Measurements from ENCODE around the gene SKOR2. TPM values are rescaled to one million over a fixed set of nuclear protein-coding genes. Genes with fewer than 3 reads are reported as not detected.

SKOR2 gene
- total RNA-seq, 2 donors from 2014 or later = 1.1 TPM; not detected in 1

- Histone ChIP-seq H3K36me3 (no peaks in the 10 kb centered on the region), H3K9me3 (no peaks in the 10 kb centered on the region), H3K27me3 (replicated peaks; ENCODE audit: insufficient read depth) (no peaks in the 10 kb centered on the region), H3K4me3 (no peak overlapping the region), H3K4me1 (replicated peaks) (no peaks in the 10 kb centered on the region), H3K27ac (no peak overlapping the region)
- intact Hi-C loops (cut with DNase I) = no loop called here
- WGBS = 40% methylated on average over 5 of the region's 5 CpGs
- no peak for DNase-seq (ENCODE audit: low spot score)
- no peak for TF ChIP-seq POLR2AphosphoS5 (IDR thresholded peaks at IDR 0.05)
- TF ChIP-seq POLR2A (IDR thresholded peaks at IDR 0.05) = no peak
- no peak for TF ChIP-seq CTCF (IDR thresholded peaks at IDR 0.05)
Measured at GRCh38 chr18:47283476-47283875, 32.0 kb upstream of the SKOR2 start.

GRCh38 chr18:47280121-47280520, 28.7 kb upstream of the SKOR2 start:
- H3K36me3 ChIP-seq = no peaks in the 10 kb centered on the region
- H3K27me3 ChIP-seq (replicated peaks; ENCODE audit: insufficient read depth) = no peaks in the 10 kb centered on the region
- no peak for DNase-seq (ENCODE audit: low spot score)
- H3K4me1 ChIP-seq (replicated peaks) = no peaks in the 10 kb centered on the region
- H3K4me3 ChIP-seq = no peak overlapping the region
- WGBS = 49% methylated on average over 3 of the region's 3 CpGs
- TF ChIP-seq CTCF (IDR thresholded peaks at IDR 0.05) = no peak
- no peak for TF ChIP-seq POLR2A (IDR thresholded peaks at IDR 0.05)
- TF ChIP-seq POLR2AphosphoS5 (IDR thresholded peaks at IDR 0.05) = no peak
- no peak overlapping the region for H3K27ac ChIP-seq
- H3K9me3 ChIP-seq = no peaks in the 10 kb centered on the region
- intact Hi-C loops (cut with DNase I) = no loop called here

GRCh38 chr18:47274961-47275360, 23.5 kb upstream of the SKOR2 start:
- WGBS = 34% methylated on average over 9 of the region's 9 CpGs
- Histone ChIP-seq H3K36me3 (no peaks in the 10 kb centered on the region), H3K27me3 (replicated peaks; ENCODE audit: insufficient read depth) (no peaks in the 10 kb centered on the region), H3K4me1 (replicated peaks) (no peaks in the 10 kb centered on the region), H3K27ac (no peak overlapping the region), H3K4me3 (no peak overlapping the region), H3K9me3 (no peaks in the 10 kb centered on the region)
- TF ChIP-seq POLR2AphosphoS5 (IDR thresholded peaks at IDR 0.05) (no peak), POLR2A (IDR thresholded peaks at IDR 0.05) (no peak), CTCF (IDR thresholded peaks at IDR 0.05) (no peak)
- no peak for DNase-seq (ENCODE audit: low spot score)
- intact Hi-C loops (cut with DNase I) = no loop called here

GRCh38 chr18:47265197-47265596, 13.7 kb upstream of the SKOR2 start:
- no peak overlapping the region for H3K27ac ChIP-seq
- intact Hi-C loops (cut with DNase I) = no loop called here
- H3K9me3 ChIP-seq = no peaks in the 10 kb centered on the region
- TF ChIP-seq CTCF (IDR thresholded peaks at IDR 0.05) (no peak), POLR2AphosphoS5 (IDR thresholded peaks at IDR 0.05) (no peak), POLR2A (IDR thresholded peaks at IDR 0.05) (no peak)
- peaks cover 34% of the 10 kb centered on the region for H3K27me3 ChIP-seq (replicated peaks; ENCODE audit: insufficient read depth)
- no peak for DNase-seq (ENCODE audit: low spot score)
- H3K36me3 ChIP-seq = no peaks in the 10 kb centered on the region
- H3K4me1 ChIP-seq (replicated peaks) = no peaks in the 10 kb centered on the region
- WGBS = 44% methylated on average over 1 of the region's 1 CpG
- H3K4me3 ChIP-seq = no peak overlapping the region

GRCh38 chr18:47264308-47264700, 12.8 kb upstream of the SKOR2 start:
- intact Hi-C loops (cut with DNase I) = no loop called here
- peaks cover 38% of the 10 kb centered on the region for H3K27me3 ChIP-seq (replicated peaks; ENCODE audit: insufficient read depth)
- TF ChIP-seq POLR2AphosphoS5 (IDR thresholded peaks at IDR 0.05) (no peak), CTCF (IDR thresholded peaks at IDR 0.05) (no peak), POLR2A (IDR thresholded peaks at IDR 0.05) (no peak)
- no peaks in the 10 kb centered on the region for H3K36me3 ChIP-seq
- H3K4me3 ChIP-seq = no peak overlapping the region
- H3K27ac ChIP-seq = no peak overlapping the region
- DNase-seq (ENCODE audit: low spot score) = no peak
- WGBS = 11% methylated on average over 10 of the region's 10 CpGs
- H3K4me1 ChIP-seq (replicated peaks) = no peaks in the 10 kb centered on the region
- H3K9me3 ChIP-seq = no peaks in the 10 kb centered on the region
